Stimulated activated CD4-positive, alpha-beta T cell treated with anti-CD3 and anti-CD28 coated beads, Interleukin-1b, Interleukin-23, amount 100 ng/mL, for 1 hour (primary cell): ENCODE measurements around the gene PPP1R8.
A peak's percentile ranks its signal among the peaks of the same experiment; 100 is the strongest.
"Not testable (repeated sequence)": the region's sequence is repeated elsewhere in the genome, so short reads cannot be mapped to it uniquely, and the experiment has no call there.

Experiments used
- DNase-seq, 2 donors: peaks; one replicate each; pipeline ENCODE4 v3.0.0-alpha.2; 2020; ENCODE audit warnings: low read depth in 2 of 2

PPP1R8 gene

GRCh38 chr1:27830621-27831440 lies at the start of gene PPP1R8:
Gene PPP1R8 (plus strand): TSS chr1:27830782. CDS start chr1:27830836, 54 bp downstream.
- peak; percentile 69 to 79 for DNase-seq

- DNase-seq, result no peak
Measured at GRCh38 chr1:27782950-27783349, 47.6 kb upstream of the PPP1R8 start.

GRCh38 chr1:27784700-27785099 lies 45.9 kb upstream of the PPP1R8 start:
- DNase-seq, result no peak

GRCh38 chr1:27785781-27786455 lies 44.7 kb upstream of the PPP1R8 start:
- no peak for DNase-seq

- no peak for DNase-seq
Measured at GRCh38 chr1:27787895-27788294, 42.7 kb upstream of the PPP1R8 start.

- DNase-seq, result no peak
Measured at GRCh38 chr1:27789540-27790041, 41.0 kb upstream of the PPP1R8 start.

- DNase-seq, result not testable (repeated sequence)
Measured at GRCh38 chr1:27790270-27790669, 40.3 kb upstream of the PPP1R8 start.

GRCh38 chr1:27795601-27796000 lies 35.0 kb upstream of the PPP1R8 start:
- DNase-seq, result no peak

GRCh38 chr1:27804791-27805190 lies 25.8 kb upstream of the PPP1R8 start:
- DNase-seq, result no peak

- DNase-seq, result no peak
Measured at GRCh38 chr1:27806758-27807157, 23.8 kb upstream of the PPP1R8 start.

GRCh38 chr1:27807385-27807784 lies 23.2 kb upstream of the PPP1R8 start:
- no peak for DNase-seq

- DNase-seq, result not testable (repeated sequence)
Measured at GRCh38 chr1:27808131-27808530, 22.5 kb upstream of the PPP1R8 start.

- no peak for DNase-seq
Measured at GRCh38 chr1:27809883-27810282, 20.7 kb upstream of the PPP1R8 start.

- DNase-seq, result no peak
Measured at GRCh38 chr1:27811741-27812500, 18.7 kb upstream of the PPP1R8 start.

- DNase-seq, result no peak
Measured at GRCh38 chr1:27816921-27817630, 13.5 kb upstream of the PPP1R8 start.

GRCh38 chr1:27821761-27822315 lies 8.7 kb upstream of the PPP1R8 start:
- no peak for DNase-seq

GRCh38 chr1:27823784-27824183 lies 6.8 kb upstream of the PPP1R8 start:
- no peak for DNase-seq

GRCh38 chr1:27824411-27824810 lies 6.2 kb upstream of the PPP1R8 start:
- no peak for DNase-seq

GRCh38 chr1:27829339-27829960 lies 1.1 kb upstream of the PPP1R8 start:
- DNase-seq, result not testable (repeated sequence)

GRCh38 chr1:27831568-27832410 lies 1.2 kb downstream of the PPP1R8 start:
- no peak for DNase-seq
